ENCODE results near the gene ATP13A4. TPM values are rescaled to one million over a fixed set of nuclear protein-coding genes. Genes with fewer than 3 reads are reported as not detected.

Gene ATP13A4
- total RNA-seq = 0.48 and 1.1 TPM in 2 replicates

GRCh38 chr3:193554811-193555210 is at the start of gene ATP13A4:
TSS of gene ATP13A4 (minus strand) at chr3:193554895. CDS start at chr3:193554799, 96 bp downstream.

GRCh38 chr3:193592841-193593667 is 38.4 kb upstream of the ATP13A4 start, which contains the start of gene OPA1:
TSS of gene OPA1 (plus strand) at chr3:193593208. CDS start at chr3:193593378, 170 bp downstream.

GRCh38 chr3:193378706-193379105 is 176.0 kb downstream of the ATP13A4 start, which contains the start of gene ATP13A5:
TSS of gene ATP13A5 (minus strand) at chr3:193378753. CDS start at chr3:193378725, 28 bp downstream.

Other genes starting within 250 kb of the ATP13A4 start
- gene ATP13A5, start 176.1 kb downstream of the ATP13A4 start, total RNA-seq = not detected in 2 replicates
- gene OPA1, start 38.3 kb upstream of the ATP13A4 start, total RNA-seq = 64.3 and 87.4 TPM in 2 replicates

Data from tracheal epithelial cell (primary cell).